Uterus (tissue), 2 donors: Measurements from ENCODE around the gene MMP12.

Experiments
- POLR2A ChIP-seq, 2 donors: fragments of 450-650 bp; IDR thresholded peaks; one replicate each; pipeline ENCODE4 v1.6.1; 2016; ENCODE audit warnings: antibody characterized with exemption in 2 of 2, mild to moderate bottlenecking in 1 of 2, moderate library complexity in 1 of 2
- TF ChIP-seq, protein P1 (sequence below), 4 experiments: fragments of 200-600 bp in 2 of 4; fragments of 450-650 bp in 2 of 4; sonication (generic) in 2 of 4; IDR thresholded peaks; one replicate each; pipeline ENCODE4 v1.5.1; 2016 to 2019; ENCODE audit warnings: antibody characterized with exemption in 4 of 4, mild to moderate bottlenecking in 2 of 4, moderate library complexity in 1 of 4

DNA sequence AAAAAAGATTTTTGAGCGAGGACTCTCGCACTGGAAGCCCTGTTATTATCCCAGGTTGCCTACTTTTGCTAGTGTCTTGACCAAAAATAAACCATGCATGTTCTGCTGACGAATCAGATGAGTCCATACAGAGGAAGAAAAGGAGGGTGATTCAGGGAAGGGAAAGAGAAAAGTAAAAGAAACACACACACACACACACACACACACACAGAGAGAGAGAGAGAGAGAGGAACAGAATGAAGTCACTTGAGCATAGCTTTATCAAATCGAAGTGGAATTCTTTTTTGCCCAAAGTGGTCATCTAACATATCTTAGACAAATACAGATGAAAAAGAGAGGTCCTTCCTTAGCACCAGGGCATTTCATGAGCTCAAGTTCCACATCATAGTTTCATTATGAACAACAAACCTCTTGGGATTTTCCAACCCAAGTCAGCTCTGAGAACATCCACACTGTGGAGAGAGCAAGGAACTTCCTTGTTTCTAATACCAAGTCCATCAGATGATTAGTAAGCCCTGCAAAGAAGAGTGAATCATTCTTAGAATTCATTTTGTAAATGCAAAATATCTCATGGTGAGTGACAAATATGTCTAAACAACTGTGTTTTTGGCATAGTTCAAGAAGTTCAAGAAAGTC lies 7.7 kb upstream of the MMP12 start:
- TF ChIP-seq, protein P1, sequence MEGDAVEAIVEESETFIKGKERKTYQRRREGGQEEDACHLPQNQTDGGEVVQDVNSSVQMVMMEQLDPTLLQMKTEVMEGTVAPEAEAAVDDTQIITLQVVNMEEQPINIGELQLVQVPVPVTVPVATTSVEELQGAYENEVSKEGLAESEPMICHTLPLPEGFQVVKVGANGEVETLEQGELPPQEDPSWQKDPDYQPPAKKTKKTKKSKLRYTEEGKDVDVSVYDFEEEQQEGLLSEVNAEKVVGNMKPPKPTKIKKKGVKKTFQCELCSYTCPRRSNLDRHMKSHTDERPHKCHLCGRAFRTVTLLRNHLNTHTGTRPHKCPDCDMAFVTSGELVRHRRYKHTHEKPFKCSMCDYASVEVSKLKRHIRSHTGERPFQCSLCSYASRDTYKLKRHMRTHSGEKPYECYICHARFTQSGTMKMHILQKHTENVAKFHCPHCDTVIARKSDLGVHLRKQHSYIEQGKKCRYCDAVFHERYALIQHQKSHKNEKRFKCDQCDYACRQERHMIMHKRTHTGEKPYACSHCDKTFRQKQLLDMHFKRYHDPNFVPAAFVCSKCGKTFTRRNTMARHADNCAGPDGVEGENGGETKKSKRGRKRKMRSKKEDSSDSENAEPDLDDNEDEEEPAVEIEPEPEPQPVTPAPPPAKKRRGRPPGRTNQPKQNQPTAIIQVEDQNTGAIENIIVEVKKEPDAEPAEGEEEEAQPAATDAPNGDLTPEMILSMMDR (IDR thresholded peaks at IDR 0.05) = no peak
- no peak for TF ChIP-seq POLR2A (IDR thresholded peaks at IDR 0.05)
